22Rv1 (cell line): ENCODE measurements around the gene SLC16A12.

Experiments
- CTCF ChIP-seq: fragments of 450-650 bp; IDR thresholded peaks from 2 replicates; pipeline ENCODE4 v1.5.1; 2017; ENCODE audit warnings: mild to moderate bottlenecking
- ZFX ChIP-seq: fragments of 450-650 bp; IDR thresholded peaks from 2 replicates; pipeline ENCODE4 v1.6.1; 2017; ENCODE audit warnings: antibody characterized with exemption, borderline replicate concordance

- no peak for TF ChIP-seq CTCF
- no peak for TF ChIP-seq ZFX
These were observed 8.4 kb upstream of the SLC16A12 start for GRCh38 chr10:89543841-89544240.
